ENCODE results near the gene GRK4.

DNA sequence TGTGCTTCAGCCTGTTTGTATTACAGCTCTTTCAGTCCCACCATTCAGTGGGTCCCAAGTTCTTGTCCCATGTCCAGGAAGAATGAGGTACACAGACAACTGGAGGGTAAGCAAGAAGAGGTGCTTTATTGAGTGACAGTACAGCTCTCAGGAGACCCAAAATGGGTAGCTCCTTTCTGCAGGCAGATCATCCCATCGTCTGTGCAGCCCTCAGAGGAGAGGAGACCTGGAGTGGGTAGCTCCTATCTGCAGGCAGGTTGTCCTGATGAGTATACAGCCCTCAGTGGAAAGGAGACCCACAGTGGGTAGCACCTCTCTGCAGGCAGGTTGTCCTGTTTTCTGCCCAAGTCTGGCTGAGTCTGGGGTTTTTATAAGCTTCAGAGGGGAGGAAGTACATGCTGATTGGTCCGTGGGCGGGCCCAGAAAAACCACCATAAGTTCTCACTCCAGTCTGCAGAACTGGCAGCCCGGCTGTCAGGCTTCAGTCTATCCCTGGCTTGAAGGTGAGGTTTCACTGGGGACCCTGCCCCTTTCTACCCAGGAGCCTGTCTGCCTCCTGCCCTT lies 18.0 kb downstream of the GRK4 start:
- TF ChIP-seq, protein P1, sequence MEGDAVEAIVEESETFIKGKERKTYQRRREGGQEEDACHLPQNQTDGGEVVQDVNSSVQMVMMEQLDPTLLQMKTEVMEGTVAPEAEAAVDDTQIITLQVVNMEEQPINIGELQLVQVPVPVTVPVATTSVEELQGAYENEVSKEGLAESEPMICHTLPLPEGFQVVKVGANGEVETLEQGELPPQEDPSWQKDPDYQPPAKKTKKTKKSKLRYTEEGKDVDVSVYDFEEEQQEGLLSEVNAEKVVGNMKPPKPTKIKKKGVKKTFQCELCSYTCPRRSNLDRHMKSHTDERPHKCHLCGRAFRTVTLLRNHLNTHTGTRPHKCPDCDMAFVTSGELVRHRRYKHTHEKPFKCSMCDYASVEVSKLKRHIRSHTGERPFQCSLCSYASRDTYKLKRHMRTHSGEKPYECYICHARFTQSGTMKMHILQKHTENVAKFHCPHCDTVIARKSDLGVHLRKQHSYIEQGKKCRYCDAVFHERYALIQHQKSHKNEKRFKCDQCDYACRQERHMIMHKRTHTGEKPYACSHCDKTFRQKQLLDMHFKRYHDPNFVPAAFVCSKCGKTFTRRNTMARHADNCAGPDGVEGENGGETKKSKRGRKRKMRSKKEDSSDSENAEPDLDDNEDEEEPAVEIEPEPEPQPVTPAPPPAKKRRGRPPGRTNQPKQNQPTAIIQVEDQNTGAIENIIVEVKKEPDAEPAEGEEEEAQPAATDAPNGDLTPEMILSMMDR (IDR thresholded peaks at IDR 0.05): no peak
- TF ChIP-seq EP300 (IDR thresholded peaks at IDR 0.05) (no peak), POLR2AphosphoS5 (IDR thresholded peaks at IDR 0.05) (no peak), POLR2A (IDR thresholded peaks at IDR 0.05) (no peak)

Measured in upper lobe of left lung (tissue), 4 donors.